Gastrocnemius medialis (tissue), 4 donors: Measurements from ENCODE around the gene UHRF1.

Experiments used
- POLR2A ChIP-seq, 2 donors: fragments of 450-650 bp; IDR thresholded peaks; one replicate each; pipeline ENCODE4 v1.6.1; 2017; ENCODE audit warnings: antibody characterized with exemption in 2 of 2, mild to moderate bottlenecking in 2 of 2, moderate library complexity in 2 of 2
- TF ChIP-seq, protein P1 (sequence below), 5 experiments: fragments of 450-650 bp in 3 of 5; fragments of 200-600 bp in 2 of 5; sonication (generic) in 2 of 5; IDR thresholded peaks in 4 of 5; conservative IDR thresholded peaks in 1 of 5; 1 replicate in 4 of 5; 2 replicates in 1 of 5; pipeline ENCODE4 v1.5.1; 2016 to 2019; ENCODE audit warnings: antibody characterized with exemption in 5 of 5, mild to moderate bottlenecking in 3 of 5, moderate library complexity in 3 of 5

- TF ChIP-seq, protein P1, sequence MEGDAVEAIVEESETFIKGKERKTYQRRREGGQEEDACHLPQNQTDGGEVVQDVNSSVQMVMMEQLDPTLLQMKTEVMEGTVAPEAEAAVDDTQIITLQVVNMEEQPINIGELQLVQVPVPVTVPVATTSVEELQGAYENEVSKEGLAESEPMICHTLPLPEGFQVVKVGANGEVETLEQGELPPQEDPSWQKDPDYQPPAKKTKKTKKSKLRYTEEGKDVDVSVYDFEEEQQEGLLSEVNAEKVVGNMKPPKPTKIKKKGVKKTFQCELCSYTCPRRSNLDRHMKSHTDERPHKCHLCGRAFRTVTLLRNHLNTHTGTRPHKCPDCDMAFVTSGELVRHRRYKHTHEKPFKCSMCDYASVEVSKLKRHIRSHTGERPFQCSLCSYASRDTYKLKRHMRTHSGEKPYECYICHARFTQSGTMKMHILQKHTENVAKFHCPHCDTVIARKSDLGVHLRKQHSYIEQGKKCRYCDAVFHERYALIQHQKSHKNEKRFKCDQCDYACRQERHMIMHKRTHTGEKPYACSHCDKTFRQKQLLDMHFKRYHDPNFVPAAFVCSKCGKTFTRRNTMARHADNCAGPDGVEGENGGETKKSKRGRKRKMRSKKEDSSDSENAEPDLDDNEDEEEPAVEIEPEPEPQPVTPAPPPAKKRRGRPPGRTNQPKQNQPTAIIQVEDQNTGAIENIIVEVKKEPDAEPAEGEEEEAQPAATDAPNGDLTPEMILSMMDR (IDR thresholded peaks at IDR 0.05 in 4 of 5, conservative IDR thresholded peaks at IDR 0.05 in 1 of 5) = no peak
- no peak for TF ChIP-seq POLR2A (IDR thresholded peaks at IDR 0.05)
These were observed 97.5 kb downstream of the UHRF1 start for GRCh38 chr19:5006821-5007220.
